GM12865 (cell line): ENCODE measurements around the gene THSD7B.

Source experiments
- DNase-seq: peaks from one replicate; pipeline ENCODE4 v3.0.0; 2010; ENCODE audit warnings: low read depth
- H3K4me3 ChIP-seq: 2 replicates; pipeline ENCODE4 v1.5.1; 2011; ENCODE audit warnings: mild to moderate bottlenecking, low read depth, low read length, control low read depth
- TF ChIP-seq, protein P1 (sequence below): IDR thresholded peaks from 2 replicates; pipeline ENCODE4 v1.5.1; 2011; ENCODE audit warnings: low read length, control low read depth, low read depth, inconsistent platforms; ENCODE audit not compliant: insufficient read depth; ENCODE audit errors: missing control alignments

Gene THSD7B

DNA sequence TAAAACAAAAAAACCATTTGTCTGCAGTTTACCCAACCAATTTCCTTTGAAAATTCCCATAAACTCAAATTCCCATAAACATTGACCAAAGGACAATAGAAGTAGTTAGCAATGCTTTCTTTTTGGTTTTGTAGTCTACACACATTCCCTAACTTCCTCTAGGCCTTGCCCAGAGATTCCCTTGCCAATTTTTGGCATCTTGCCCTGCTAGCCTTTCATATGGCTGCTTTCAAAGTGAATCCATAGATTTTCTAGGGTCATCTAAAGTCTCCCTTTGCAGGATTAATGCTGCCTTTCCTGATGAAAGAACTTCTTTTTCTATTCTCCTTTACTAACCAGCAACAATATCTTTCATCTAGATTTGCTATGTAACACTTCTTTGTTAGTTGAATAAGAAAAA is 33.4 kb downstream of the THSD7B start:
- no peak for DNase-seq
- H3K4me3 ChIP-seq: no peak overlapping the region
- TF ChIP-seq, protein P1, sequence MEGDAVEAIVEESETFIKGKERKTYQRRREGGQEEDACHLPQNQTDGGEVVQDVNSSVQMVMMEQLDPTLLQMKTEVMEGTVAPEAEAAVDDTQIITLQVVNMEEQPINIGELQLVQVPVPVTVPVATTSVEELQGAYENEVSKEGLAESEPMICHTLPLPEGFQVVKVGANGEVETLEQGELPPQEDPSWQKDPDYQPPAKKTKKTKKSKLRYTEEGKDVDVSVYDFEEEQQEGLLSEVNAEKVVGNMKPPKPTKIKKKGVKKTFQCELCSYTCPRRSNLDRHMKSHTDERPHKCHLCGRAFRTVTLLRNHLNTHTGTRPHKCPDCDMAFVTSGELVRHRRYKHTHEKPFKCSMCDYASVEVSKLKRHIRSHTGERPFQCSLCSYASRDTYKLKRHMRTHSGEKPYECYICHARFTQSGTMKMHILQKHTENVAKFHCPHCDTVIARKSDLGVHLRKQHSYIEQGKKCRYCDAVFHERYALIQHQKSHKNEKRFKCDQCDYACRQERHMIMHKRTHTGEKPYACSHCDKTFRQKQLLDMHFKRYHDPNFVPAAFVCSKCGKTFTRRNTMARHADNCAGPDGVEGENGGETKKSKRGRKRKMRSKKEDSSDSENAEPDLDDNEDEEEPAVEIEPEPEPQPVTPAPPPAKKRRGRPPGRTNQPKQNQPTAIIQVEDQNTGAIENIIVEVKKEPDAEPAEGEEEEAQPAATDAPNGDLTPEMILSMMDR: no peak

DNA sequence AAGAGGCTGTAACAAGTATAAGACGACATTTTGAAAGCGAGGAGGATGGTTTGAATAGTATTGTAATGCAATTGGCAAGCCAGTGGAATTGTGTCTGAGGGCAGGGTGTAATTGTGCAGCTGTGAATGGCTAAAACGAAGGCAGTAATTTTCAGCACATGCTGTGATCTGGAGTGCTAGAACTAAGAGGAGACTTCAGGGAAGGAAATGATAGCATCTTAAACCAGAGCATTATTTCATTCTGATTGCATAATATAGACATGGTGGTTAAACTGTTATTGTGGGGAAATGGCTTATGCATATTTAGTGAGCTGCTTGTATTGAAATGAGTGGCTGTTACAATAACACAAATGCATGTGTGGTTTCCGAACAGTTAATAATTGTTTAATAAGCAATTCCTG is 36.3 kb downstream of the THSD7B start:
- H3K4me3 ChIP-seq: no peak overlapping the region
- TF ChIP-seq, protein P1: no peak
- DNase-seq: no peak

DNA sequence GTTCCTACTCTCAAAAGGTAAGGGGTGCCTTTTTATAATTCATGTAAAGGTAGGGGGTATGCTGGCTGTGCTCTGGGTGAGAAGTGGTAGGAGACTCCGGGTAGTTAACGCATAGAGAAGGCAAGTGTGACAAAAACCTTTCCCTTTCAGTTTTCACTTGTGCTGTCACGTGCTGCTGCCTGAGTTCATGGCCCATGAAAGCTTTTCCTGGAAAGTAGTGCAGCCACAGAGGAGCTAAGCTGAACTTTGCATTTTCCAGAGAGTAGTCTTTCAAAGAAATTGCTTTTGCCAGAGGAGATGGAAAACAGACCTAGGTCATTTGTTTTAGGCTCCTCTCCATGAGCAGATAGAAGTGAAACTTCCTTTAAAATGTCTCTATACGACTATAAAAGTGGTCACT is 44.7 kb downstream of the THSD7B start:
- TF ChIP-seq, protein P1: no peak
- H3K4me3 ChIP-seq: no peak overlapping the region
- DNase-seq: no peak

DNA sequence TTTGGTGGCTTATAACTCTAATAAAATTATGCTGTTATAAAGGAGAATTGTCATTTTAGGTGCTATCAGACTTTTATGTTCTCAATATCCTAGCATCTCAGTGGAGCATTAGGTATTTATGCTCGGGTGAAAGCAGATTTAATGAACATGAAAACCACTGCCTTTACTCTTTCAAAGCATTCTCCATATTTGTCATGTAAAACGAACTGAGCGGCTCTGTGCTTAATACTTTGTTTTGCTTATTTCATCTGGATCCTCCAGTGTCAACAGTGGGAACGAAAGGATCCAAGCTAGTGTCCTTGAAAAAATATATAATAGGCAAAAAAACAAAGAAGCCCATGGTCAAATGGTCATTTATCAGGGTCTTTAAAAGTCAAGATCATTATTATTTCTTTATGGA is 53.5 kb downstream of the THSD7B start:
- H3K4me3 ChIP-seq: no peak overlapping the region
- TF ChIP-seq, protein P1: no peak
- DNase-seq: no peak

DNA sequence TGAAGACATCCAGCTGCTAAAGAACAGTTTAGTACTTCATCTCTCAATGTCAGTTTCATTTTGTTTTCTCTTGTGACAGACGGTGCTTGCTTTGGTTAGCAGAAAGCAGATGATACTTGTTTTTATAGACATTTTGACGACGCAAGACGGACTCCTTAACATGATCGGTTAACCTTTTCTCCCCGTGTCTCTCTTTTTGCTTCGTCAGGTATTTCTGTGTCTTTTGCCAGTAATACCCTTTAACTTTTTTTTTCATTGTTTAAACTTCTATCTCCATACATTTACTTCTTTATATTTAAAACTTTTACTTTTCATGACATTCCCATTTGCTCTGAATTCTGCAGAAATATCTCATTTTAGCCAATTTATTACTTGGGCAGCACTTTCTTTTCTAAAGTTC is 57.9 kb downstream of the THSD7B start:
- TF ChIP-seq, protein P1: no peak
- DNase-seq: no peak
- H3K4me3 ChIP-seq: no peak overlapping the region

DNA sequence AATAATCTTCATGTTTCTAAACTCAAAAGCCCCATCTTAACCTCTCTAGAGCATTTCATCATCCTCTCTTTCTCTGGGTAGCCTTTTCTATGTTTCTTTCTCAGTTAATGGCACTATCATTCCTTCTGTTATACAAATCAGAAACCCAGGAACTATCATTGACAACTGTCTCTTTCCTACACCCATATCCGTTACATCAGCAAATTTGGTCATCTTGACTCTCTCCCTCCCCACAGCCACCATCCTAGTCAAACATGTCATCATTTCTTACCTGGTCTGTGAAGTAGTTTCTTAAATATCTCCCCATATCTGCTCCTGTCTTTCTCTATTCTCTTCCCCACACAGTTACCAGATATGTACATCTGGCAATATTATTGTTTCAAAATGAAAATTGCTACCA is 62.8 kb downstream of the THSD7B start:
- TF ChIP-seq, protein P1: no peak
- no peak for DNase-seq
- no peak overlapping the region for H3K4me3 ChIP-seq

DNA sequence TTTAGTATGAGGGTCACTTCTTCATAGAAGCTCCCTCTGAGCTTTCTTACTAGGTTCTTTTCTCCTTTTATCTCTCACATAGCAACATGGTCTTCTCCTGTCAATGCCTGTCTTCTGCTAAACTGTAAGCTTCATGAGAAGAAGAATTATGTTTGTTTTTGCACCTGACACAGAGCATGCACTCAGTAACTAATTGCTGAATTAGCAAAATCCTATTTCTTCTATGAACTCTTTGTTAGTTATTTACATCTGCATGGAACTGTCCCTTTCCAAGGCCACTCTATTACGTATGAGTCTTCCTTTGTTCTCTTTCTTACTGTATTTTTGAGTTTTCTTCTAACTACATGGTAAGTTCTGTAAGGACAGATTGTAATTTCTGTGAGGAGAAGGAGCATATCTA is 63.4 kb downstream of the THSD7B start:
- no peak overlapping the region for H3K4me3 ChIP-seq
- DNase-seq: no peak
- TF ChIP-seq, protein P1: no peak
